ENCODE results near the gene SERTAD1.
A peak's percentile ranks its signal among the peaks of the same experiment; 100 is the strongest.
"Not testable (repeated sequence)": the region's sequence is repeated elsewhere in the genome, so short reads cannot be mapped to it uniquely, and the experiment has no call there.

Gene SERTAD1, protein sequence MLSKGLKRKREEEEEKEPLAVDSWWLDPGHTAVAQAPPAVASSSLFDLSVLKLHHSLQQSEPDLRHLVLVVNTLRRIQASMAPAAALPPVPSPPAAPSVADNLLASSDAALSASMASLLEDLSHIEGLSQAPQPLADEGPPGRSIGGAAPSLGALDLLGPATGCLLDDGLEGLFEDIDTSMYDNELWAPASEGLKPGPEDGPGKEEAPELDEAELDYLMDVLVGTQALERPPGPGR

DNA sequence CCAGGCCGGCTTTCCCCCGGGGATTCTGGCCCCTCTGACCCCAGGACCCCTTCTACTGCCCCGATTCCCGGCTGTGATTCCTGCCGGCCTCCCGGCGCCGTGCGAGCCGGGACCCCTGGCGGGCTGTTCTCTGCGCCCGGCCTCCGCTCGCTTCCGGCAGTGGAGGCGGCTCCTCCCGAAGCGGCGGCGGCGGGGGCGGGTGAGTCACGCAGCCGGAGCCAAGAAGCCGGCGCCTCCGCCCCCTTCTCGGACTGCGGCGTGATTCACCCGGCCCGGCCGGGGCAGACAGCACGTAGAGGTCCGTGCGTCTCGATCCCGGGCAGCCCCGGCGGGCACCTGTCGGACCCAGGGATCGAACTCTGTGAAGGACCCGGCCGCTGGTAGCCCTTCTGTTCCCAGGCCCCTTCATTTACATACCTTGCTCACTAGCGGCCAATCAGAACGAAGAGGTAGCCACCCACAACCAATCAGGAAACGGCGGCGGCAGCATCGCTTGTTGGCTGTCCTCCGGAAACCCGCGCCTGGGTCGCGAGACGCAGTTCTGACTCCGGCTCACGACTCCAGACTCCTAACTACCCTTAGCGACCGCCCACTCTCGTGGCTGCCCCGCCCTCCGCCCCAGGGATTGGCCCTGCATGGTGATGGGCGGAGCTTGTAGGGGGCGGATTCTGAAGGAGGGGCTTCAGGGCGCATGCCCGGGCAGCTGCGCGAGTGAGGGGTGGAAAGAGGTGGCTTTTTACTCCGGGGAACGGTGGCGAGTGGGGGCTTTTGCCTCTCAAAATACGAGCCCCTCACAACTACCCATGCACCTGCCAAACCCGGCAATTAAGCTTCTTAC lies at the start of gene SERTAD1:
TSS of gene SERTAD1 (minus strand) at position 543 of the 838 bp plus-strand sequence. CDS start 2,446 bp downstream, outside the sequence.
- peak; percentile 99 for DNase-seq

DNA sequence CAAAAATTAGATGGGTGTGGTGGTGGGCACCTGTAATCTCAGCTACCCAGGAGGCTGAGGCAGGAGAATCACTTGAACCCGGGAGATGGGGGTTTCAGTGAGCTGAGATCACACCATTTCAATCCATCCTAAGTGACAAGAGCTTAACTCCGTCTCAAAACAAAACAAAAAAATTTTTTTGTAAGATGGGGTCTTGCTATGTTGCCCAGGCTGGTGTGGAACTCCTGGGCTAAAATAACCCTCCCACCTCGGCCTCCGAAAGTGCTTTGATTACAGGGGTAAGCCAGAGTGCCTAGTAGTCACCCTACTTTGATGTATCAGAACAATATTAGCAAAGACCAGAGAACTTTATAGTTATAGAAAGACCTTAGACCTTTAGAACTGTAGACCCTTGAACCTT lies 48.9 kb upstream of the SERTAD1 start:
- no peak for DNase-seq

DNA sequence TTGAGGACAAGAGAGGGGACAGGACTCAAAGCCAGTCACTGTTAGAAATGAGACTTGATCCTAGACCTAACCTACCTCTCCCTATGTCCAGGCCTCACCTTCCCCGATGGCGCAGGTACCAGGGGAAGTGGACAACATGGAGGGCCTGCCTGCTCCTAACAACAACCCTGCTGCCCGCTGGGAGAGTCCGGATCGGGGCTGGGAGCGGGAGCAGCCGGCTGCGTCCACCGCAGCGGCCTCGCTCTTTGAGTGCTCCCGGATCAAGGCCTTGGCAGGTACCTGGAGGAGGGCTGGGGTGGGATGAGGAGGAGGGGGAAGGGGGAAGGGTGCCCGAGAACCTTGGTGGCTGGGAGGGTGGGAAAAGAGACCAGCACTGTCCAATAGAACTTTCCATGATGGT lies 46.7 kb upstream of the SERTAD1 start:
- no peak for DNase-seq

DNA sequence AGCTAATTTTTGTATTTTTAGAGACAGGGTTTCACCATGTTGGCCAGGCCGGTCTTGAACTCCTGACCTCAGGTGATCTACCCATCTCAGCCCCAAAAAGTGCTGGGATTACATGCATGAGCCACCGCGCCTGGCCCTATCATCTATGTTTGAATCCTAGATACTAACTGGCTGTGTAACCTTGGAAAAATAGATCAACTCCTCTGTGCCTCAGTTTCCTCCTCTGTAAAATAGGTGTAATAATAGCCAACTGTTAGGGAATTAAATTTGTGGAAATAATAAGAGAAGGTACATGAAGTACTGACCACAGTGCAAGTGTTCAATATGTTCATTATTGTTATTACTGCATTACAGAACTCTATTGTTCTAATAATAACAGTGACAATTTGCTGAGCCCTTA lies 45.3 kb upstream of the SERTAD1 start:
- DNase-seq: no peak

DNA sequence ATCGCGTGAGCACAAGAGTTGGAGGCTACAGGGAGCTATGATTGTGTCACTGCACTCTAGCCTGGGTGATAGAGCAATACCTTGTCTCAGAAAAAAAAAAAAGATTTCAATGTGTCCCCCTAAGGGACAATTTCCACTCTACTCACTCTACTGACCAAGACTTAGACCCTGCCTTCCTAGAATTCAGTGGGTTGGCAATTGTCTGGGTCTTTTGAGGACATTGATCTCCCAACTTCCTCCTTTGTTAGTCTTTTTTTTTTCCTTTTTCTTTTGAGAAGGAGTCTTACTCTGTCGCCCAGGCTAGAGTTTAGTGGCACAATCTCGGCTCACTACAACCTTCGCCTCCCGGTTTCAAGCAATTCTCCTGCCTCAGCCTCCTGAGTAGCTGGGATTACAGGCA lies 43.2 kb upstream of the SERTAD1 start:
- no peak for DNase-seq

DNA sequence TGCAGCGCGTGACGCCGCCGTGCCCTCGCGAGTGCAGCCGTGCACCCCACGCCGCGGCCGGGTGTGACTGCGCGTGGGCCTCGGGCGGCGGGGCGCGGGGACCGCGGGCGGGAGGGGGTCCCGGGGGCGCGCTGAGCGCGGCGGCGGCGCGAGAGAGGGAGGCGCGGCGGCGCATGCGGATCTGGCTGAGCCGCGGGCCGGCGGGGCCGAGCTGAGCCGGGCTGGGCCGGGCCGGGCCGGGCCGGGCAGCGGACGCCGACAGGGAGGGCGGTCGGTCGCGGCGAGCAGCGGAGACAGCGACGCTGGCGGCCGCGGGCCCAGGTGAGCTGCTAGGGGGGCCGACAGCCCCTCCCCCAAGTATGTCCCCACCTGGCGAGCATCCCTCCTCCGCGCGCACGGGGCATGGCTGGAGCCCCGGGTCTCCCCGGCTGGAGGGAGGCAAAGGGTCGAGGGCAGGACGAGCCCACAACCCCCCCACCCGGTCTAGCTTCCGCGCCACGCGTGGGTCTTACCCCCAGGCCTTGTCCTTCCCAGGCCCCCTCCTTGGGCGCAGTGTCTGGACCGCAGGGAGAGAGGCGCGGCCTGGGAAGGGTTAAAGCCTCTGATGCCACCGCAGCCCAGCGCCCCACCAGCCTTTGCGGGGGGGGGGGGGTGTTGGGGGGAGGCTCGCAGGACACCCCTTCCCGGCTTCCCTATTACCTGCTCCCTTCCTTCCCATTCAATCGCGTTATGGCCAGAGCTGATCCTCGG lies 41.4 kb upstream of the SERTAD1 start, which contains the start of gene SPTBN4:
TSS of gene SPTBN4 (plus strand) at position 17 of the 750 bp plus-strand sequence. CDS start 5,621 bp downstream, outside the sequence.
- DNase-seq: no peak

DNA sequence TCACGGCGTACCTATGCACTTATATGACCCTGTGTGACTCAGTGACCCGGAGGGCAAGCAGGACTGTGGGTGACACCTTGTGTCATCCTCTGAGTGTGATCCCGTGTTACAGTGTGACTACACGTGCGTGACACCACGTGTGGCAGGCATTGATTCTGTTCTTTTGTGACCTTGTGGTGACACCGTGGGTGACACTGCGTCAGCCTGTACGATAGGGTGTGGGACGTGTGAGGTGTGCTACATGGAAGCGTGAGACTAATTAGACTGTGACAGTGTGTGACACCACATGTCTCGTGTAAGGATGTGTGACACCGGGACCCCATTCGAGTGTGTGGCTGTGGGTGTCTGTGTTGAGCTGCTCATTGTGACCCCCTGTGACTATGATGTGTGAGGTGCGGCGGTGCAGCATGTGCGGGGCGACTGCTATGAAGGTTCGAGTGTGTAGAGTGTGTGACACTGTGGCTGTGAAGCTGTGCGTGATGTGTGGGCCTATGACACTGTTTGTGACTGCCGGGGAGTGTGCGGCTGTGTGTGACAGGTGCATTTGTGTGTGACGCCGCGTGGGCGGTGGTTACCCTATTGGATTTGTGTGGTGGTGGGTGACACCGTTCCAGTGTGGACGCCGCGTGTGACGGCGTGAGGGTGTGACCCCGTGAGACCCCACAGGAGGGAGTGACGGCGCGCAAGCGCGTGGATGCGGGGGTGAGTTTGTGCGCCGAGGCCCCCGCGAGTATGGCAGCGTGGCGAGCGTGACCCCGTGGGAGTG lies 40.6 kb upstream of the SERTAD1 start:
- DNase-seq: no peak

DNA sequence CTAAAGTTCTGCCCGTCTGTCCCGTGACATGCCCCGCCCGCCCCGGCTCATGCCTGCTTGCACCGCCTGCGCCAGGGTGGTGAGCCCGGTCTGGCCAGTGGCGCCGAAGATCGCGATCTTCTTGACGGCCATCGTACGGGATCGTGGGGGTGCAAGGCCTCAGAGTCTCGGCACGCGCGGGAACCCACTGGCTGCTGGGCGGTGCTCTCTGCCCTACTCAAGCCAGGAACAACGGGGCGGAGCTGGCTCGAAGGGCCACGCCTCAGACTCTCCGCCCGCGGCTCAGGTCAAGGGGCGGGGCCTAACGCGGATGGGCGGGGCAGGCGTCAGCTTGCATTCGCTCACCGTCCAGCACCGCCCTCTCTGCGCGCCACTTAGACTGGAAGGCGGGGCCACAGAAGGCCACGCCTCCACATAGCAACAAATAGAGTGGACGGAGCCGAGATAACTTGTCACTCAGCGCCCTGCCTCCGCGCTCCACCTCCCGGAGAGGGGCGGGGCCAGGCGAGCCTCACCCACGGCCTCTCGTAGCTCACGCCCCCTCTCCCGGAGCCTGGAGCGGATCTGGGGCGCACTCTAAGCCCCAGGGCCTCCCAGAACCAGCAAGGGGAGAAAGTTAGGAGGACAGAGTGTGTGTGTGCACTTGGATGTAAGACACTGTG lies 39.9 kb upstream of the SERTAD1 start, which contains the start of gene BLVRB:
TSS of gene BLVRB (minus strand) at position 189 of the 662 bp plus-strand sequence. CDS start at position 132, 57 bp downstream.
- peak; percentile 95 for DNase-seq

DNA sequence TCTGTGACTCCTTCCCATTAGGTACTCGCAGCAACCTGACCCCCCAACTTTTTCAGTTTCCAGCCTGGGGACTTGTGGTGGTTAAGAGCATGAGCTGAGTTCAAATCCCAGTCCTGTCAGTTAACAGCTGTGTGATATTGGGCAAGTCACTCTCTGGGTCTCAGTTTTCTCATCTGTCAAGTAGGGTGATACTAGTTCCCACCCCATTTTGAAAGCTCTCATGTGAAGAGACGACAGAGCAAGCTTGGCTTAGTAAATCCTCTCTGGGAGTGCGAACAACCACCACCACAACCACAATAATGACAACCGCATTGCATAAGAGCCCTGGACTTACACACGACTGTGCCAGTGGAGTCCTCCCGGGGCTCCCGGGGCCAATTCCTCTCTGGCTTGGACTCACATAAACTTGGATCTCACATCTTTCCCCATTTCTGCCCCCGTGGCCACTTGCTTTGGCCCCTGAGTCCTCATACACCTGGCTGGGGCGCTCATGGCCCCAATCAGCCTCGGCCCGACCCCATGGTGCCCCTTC lies 39.3 kb upstream of the SERTAD1 start:
- peak; percentile 51 for DNase-seq

DNA sequence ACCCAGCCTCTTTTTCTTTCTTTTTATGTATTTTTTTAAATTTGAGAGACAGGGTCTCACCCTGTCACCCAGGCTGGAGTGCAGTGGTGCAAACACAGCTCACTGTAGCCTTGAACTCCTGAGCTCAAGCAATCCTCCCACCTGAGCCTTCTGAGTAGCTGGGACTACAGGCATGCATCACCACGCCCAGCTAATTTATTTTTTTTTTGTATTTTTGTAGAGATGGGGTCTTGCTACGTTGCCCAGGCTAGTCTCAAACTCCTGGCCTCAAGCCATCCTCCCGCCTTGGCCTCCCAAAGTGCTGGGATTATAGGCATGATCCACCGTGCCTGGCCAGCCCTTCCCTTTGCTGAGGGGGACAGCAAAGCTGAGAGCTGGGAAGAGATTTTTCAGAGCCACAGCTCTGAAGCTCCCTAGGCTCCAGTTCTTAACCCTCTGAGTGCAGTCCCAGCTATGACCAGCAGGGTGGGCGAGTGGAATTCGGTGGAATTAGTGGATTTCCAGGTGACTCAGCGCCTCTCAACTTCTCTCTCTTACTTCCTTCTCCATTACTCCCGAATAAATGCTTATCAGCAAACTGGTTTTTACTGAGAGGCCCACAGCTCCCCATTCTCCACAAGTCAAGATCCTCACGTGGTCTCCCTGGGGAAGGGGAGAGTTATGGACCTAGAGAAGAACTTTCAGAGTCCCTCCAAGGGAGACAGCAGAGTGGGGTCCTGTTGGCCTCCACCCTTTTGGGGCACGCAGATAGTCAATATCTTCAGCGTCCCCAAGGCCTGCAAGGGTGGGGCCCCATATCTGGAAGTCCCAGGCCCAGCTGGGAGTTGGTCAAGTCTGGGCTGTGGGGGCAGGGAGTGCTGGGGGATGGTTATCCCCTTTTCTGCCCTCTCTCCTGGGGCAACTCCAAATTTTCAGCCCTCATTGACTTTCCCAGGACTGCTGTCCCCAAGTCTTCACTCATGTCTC lies 38.5 kb upstream of the SERTAD1 start:
- peak; percentile 88 for DNase-seq

DNA sequence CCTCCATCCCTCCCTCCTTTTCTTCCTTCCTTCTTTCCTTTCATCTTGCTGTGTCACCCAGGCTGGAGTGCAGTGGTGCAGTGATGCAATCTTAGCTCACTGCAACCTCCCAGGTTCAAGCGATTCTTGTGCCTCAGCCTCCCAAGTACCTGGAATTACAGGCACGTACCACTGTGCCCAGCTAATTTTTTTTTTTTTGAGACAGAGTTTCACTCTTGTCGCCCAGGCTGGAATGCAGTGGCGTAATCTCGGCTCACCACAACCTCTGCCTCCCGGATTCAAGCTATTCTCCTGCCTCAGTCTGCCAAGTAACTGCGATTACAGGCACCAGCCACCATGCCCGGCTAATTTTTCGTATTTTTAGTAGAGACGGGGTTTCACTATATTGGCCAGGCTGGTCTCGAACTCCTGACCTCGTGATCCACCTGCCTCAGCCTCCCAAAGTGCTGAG lies 37.8 kb upstream of the SERTAD1 start:
- DNase-seq: peak; percentile 53

DNA sequence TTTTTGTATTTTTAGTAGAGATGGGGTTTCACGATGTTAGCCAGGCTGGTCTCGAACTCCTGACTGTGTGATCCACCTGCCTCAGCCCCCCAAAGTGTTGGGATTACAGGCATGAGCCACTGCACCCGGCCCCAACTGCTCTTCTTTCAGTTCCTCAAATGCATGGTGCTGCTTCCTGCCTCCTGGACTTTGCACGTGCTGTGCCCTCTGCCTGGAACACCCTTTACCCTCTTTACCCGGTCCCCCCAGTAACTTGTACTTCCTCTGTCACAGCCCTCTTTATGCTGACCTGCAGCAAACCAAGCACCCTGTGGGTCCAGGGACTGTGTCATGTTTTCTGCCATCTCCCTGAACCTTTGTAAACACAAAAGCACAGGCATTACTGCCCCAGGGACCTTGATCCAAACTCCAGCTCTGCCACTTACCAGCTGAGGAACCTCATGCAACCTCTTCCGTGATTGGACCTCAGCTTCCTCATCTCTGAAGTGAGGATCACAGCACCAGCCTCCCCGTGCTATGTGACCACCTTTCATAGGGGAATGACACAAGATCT lies 36.0 kb upstream of the SERTAD1 start:
- no peak for DNase-seq

DNA sequence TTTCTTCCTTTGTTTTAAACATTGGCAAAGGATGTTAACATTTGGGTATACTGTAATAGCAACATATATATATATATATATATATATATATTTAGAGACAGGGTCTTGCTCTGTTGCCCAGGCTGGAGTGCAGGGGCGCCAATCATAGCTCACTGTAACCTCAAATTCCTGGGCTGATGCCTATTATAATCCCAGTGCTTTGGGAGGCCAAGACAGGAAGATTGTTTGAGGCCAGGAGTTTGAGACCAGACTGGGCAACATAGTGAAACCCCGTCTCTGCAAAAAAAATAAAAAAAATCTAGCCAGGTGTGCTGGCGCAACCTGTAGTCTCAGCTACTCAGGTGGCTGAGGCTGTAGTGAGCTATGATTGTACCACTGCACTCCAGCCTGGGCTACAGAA lies 34.4 kb upstream of the SERTAD1 start:
- no peak for DNase-seq

DNA sequence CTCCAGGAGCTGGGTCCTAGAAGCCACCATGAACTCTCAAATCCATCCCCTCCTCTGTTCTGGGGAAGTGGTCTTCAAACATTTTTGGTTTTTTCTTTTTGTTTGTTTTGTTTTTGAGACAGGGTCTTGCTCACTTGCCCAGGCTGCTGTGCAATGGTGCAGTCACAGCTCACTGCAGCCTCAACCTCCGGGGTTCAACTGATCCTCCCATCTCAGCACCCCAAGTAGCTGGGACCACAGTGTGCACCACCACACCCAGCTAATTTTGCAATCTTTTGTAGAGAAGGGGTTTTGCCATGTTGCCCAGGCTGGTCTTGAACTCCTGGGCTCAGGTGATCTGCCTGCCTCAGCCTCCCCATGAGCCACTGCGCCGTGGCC lies 32.8 kb upstream of the SERTAD1 start:
- DNase-seq: no peak

DNA sequence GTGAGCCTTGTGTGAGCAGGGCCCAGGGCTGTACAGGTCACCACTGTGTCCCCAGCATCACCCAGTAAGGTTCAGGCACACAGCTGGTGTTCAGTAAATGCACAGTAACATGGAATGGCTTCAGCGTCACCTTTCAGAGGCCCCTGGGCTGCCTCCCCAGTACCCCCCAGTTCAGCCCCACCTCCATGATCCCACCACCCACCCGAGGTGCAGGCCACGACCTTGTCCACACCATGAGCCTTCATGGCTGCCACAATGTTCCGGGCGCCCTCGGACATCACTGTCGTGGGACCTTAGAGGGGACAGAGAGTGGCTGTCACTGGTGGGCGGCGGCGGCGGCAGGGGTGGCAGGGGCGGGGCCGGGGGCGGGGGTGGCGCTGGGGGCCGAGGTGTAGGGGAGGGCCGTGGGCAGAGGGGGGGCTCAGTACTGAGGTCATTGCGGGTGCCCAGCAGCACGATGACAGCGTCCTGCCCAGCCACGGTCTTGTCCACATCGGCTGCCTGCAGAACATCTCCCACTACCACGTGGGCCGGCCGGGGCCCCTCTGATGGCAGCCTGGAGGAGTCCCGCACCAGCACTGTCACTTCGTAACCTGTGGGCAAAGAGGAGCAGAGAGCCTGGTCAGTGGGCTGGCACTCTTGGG lies 32.3 kb upstream of the SERTAD1 start:
- DNase-seq: no peak

DNA sequence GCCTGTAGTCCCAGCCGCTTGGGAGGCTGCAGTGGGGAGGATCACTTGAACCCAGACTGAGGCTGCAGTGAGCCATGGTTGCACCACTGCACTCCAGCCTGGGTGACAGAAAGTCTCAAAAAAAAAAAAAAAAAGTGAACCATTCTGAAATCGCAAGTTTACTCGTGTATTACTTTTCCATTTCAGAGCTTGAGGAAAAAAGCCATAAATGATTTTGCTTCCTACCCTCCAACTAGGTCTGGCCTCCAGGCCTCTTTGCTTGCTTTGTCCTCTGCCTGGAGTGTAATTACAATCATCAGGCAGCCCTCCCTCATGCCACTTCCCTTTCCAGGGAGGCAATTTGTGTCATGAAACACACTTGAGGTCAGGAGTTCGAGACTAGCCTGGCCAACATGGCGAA lies 31.3 kb upstream of the SERTAD1 start:
- DNase-seq: no peak

DNA sequence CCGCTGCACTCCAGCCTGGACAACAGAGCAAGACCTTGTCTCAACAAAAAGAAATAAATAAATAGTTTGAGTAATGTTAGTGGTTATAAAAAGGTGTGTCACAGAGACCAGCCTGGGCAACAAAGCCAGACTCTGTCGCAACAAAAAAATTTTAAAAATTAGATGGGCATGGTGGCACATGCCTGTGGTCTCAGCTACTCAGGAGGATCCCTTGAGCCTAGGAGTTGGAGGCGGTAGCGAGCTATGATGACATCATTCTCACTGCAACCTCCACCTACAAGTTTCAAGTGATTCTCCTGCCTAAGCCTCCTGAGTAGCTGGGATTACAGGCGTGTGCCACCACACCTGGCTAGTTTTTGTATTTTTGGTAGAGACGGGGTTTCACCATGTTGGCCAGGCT lies 28.2 kb upstream of the SERTAD1 start:
- not testable (repeated sequence) for DNase-seq

DNA sequence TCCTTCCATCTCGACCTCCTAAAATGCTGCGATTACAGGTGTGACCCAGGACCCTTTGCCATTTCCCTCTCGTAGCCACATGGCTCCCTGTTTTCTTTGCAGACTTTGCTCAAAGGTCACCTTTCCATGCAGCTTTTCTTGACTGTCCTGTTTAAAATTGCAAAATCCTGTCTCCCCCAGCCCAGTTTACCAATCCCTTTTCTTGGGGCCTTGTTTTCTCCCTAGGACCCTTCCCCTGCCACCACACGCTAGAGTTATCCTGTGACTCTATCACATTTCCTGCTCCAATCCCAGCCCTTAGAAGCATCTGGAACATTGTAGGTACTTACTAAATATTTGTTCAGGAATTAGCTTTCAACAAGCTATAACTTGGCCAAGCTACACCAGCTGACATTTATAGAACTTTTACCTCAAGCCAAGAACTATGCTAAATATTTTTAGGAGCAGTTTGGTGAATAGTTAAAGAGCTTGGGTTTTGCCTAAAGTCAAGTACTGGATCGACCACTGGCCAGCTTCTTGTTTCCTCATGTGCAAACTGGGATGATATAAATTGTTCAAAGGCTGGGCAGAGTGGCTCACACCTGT lies 27.5 kb upstream of the SERTAD1 start:
- DNase-seq: no peak

DNA sequence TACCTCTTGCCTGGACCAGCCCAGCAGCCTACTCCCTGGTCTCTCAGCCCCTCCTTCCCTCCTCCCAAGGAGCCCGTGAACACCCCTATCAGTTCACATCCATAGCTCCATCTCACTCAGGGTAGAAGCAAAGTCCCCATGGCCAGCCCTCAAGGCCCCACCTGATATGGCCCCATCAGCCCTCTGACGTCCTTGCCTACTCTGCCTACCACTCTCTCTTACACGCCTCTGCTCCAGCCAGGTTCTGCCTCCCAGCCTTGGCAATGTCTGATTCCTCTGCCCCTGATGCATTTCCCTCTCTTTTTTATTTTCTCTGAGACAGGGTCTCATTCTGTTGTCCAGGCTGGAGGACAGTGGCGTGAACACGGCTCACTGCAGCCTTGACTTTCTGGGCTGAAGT lies 26.2 kb upstream of the SERTAD1 start:
- no peak for DNase-seq

All from NCI-H226 (cell line).